GM21576 (cell line): ENCODE data around the gene ACBD3.
A peak's percentile ranks its signal among the peaks of the same experiment; 100 is the strongest.

Source experiments
- ATAC-seq: cut with Tn5 transposase; IDR thresholded peaks from one replicate; pipeline ENCODE4 v1.9.1; 2021; ENCODE audit warnings: mild to moderate bottlenecking, moderate library complexity; ENCODE audit not compliant: unreplicated experiment

The ACBD3 gene

DNA sequence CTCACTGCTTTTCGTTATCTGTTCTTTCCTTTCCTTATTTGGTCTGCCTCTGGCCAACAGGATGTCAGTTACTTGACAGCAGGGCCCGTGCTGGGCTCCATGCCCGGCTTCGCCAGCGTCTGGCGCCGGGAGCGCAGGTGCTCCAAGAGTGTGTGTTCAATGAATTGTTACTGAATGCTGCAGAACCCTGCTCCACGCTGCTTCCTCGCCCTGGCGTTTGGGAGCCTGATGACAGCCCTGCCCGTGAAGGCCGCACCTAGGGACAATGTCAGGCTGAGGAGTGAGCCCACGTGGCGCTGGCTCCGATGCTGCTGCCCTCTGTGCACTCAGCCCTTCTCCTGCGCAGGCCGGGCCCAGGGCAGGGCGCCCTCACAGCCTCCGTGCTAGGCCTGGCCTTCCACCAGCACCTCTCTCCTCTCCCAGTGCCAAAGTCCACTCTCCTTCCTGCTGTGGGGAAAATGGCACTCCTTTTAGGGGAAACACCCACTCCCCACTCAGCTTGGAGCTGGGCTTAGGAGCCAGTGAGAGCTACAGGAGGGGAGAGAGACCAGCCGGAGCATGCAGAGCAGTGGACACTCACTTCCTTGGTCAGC lies 51.4 kb downstream of the ACBD3 start:
- ATAC-seq = no peak

DNA sequence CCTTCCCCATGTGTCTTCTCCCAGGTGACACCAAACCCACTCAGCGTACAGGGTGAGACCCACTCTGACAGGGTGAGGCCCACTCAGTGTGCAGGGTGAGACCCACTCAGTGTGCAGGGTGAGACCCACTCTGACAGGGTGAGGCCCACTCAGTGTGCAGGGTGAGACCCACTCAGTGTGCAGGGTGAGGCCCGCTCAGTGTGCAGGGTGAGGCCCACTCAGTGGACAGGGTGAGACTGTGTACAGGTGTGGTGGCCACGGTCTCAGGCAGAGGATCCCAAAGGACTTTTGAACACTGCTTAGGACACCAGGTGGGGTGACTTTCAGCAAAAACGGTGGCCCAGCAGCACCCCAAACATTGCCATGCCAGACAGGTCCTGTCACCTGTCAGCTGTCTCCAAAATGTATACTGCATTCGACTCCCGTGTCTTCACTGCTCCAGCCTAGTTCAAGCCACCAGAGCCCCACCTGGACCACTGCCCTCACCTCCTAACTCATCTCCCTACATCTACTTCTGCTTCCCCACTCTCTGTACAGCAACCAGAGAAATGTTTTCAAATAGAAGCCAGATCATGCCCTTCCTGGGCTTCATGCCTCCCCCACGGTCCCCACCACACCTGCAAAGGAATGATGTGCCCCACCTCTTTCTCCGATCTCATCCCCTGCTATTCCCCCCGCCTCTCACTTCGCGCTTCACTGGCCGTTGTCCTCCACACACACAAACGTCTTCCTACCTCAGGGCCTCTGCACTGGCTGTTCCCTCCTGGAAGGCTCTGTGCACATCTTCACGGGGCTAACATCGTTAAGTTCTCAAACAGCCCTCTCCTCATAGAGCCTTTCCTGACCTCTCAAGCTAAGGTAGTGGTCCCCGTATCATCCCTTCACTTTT lies 52.1 kb downstream of the ACBD3 start:
- ATAC-seq = no peak

DNA sequence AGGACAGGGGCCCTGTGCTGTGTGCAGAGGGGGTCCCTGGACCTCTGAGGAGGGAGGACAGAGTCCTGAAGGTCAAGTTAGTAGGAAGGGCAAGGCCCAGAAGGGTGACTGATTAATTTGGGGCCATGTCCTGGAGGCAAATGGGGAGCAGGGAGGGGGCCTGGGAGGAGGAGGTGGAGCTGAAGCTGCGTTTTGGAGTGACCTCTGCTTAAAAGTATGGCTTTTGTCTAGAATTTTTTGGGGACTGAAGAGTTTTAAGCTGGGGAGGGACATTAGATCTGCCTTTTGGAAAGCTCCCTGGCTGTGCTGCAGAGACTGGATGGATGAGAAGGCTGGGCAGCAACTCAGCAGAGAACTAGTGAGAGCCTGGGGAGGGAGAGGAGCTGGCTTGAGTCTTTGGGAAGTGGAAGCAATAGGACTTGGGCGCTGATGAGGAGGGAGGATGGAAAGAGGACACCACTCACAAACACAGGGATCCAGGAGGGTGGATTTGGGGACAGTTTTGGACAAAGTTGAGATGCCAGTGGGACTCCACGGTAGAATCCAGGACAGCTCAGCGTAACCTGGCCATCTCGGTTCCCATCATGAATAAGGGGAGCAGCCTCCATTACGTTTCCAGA lies 52.9 kb downstream of the ACBD3 start:
- ATAC-seq = no peak

DNA sequence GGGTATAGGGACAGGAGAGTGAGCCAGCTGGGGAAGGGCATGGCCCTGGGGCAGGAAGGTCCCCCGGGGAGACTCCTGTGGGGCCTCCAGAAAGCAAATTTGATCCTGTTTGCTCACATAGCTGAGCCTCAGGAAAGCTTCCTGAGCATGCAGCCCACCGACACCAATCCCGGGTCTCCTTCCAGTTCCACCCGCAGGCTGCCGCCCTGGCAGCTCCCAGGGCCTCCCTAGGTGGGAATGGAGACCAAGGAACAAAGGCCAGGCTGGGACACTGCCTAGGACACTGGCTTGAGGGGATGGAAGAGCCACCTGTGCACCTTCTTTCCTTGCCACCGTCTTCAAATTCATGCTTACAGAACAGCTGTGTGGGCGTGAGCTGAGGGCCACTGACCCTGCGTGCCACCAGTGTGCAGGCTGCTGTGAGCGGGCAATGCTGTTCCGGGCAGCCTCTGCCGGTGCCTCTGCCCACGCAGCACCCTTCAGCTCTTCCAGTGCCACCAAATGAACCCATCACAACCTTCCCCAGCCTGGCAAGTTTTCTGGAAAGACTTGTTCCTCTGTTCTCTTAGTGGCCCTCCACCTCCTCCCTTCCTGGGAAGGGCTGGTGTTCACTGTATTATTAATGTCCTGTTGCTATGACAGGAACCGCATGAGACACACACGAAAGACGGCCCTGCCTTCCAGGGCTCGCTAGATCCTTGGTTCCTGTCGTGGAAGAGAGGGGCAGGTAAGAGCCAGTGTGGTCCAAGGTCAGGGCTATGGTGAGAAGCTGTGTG lies 53.6 kb downstream of the ACBD3 start:
- ATAC-seq = no peak

DNA sequence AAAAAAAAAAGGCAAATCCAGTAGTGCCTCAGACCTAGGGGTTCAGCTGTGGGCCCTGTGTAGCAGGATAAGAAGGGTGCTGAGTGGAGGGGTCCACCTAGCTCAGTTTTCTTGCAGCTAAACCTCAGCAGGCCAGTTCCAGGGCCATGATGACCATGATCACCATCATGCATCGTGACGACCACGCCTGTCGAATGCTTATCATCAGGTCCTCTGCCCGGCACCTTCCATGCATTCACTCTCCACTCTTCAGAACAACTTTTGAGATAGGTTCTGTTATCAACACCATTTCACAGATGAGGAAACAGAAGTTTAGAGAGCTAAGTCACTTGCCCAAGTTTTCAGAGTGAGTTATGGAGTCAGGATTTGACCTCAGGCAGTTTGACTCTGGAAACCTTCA lies 54.9 kb downstream of the ACBD3 start:
- ATAC-seq = no peak

DNA sequence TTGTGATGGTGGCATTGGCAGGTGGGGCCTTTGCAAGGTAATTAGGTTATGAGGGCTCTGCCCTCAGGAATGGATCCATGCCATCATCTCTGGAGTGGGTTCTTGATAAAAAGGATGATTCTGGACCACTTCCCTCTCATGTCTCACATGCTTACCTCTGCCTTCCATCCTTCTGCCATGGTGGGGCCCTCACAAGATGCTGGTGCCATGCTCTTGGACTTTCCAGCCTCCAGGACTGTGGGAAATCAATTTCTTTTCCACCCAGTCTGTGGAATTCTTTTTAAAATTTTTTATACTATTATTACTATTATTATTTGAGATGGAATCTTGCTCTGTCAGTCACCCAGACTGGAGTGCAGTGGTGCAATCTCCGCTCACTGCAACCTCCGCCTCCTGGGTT lies 57.3 kb downstream of the ACBD3 start:
- no peak for ATAC-seq

DNA sequence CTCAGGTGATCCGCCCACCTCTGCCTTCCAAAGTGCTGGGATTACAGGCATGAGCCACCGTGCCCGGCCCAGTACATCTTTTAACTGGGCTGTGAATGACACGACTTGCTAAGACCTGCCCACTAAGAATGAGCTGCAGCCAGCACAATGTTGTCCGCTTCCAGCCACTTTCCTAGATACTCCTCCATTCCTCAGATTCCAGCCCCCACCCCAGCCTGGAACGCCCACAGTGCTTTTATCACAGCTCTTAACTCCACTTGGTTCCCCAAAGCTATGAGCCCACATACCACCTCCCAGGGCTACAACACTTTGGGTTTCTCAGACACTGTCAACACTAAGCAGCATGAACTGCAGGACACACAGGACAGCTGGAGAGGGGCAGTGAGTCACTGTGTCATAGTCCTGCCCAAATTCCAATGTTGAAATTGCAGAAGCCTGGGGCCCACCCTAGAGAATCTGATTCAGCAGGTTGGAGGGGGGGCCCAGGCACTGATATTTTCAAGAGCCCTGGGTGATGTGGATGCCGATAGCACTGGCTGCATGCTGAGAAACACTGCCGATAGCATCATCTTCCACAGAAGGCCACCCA lies 58.0 kb downstream of the ACBD3 start:
- ATAC-seq = no peak

DNA sequence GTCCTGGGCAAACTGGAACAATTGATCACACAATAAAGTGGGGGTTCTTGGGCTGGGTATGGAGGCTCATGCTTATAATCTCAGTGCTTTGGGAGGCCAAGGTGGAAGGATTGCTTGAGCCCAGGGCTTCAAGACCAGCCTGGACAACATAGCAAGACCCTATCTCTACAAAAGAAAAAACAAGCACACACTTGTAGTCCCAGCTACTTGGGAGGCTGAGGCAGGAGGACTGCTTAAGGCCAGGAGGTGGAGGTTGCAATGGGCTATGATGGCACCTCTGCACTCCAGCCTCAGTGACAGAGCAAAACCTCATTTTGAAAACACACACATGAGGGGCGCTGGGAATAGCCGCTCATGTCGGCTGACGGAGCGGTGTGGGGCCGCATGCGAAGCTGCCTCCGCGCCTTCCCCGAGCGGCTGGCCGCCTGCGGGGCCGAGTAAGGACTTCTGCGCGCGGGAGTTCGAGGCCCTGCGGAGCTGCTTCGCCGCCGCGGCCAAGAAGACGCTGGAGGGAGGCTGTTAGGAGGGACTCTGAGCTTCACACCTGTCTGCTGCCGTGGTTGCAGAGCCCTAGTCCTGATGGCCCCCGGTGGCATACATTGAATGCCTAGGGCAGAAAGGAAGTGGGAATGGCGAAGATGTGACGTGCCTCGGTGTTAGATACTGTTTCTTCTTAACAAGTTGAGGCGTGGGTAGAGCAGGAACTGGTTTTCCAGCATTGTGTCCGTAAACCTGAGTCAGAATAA lies 59.5 kb downstream of the ACBD3 start:
- ATAC-seq = peak; percentile 5

DNA sequence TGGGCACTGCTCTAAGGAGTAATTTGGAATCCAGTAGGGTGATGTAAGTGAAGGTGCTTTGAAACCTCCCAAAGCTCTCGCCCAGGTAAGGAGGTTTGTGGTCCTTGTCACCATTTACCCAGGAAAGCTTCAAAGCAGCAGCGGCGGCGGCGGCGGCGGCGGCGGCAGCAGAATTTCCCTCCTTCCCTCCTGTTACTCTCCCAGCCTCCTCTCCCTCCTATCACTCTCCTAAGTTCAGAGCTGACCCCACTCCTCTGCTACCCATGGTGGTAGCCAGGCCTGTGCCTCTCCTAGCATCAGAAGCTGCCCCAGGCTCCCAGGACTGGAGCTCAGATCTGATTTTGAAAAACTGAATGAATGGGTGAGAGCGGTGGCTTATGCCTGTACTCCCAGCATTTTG lies 60.7 kb downstream of the ACBD3 start:
- no peak for ATAC-seq

DNA sequence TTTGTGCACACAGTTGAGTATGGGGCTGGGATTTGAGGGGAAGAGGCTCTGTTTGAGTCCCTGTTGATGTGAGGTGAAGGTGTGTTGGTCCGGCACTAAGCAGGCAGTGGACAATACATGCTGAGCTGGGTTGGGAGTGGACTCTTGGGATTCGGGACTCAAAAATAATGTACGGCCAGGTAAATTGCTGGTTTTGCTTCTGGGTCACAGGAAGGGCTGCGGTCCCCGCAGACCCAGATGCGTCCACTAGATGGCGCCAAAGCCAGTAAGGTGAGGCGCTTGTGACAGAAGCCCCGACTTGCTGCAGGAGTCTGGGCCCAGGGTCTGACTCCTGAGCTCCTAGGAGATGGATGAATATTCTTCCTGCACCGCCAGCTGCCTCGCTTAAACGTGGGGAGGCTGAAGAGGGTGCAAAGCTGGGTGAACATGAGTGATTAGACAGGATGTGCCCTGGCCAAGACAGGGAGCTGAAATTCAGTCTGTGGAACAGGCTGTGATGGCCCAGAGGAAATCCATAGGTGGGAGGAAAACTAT lies 61.4 kb downstream of the ACBD3 start:
- ATAC-seq = peak; percentile 25

DNA sequence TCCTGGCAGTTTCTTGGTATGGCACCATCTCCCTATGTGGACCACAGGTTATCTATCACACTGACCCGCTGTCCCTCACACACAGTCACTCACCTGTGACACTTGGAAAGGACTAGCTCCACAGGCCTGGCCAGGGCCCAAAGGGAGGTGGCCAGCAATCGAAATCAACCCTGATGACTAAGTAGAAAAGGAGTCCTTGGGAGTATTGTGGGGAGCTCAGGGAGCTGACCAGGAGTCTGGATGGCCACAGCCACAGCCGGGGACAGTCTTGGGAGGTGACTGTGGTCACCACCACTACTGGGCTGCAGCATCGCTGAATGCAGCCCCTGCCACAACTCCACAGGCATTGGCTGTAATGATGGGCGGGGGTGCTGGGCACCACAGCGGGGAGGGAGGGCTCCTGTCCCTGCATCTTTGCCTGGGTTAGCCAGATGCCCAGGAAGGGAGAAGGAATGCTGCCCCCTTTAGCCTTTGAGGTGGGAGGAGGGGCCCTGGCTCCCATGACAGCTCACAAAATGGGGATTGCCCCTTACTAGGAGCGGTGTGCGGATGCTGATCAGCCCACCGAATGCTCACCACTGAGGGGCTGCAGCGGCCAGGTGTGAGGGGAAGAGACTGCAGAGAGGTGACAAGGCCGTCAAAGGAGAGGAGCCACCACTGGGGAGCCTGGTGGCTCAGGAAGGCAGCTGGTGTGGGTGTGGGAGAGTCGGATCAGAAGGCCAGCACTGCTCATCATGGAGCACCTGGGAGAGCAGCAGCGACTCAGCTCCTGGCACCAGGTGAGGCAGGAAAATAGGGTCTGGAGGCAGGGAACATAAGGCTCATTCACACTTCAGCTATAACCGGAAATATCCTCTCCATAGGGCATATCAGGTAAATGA lies 62.7 kb downstream of the ACBD3 start:
- no peak for ATAC-seq

DNA sequence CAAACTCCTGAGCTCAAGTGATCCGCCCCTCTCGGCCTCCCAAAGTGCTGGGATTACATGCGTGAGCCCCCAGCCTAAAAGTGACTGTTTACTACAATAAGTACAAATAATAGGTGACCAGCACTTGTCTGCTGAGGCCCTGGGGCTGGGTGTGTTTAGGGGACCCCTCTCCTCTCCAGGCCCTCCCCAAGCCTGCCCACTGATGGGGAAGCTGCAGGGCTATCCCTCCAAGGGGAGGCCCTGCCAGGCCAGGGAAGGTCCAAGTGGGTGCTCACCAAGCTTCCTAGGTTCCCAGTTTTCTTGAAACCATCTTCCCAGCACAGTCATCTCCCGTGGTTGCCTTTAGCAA lies 63.4 kb downstream of the ACBD3 start:
- no peak for ATAC-seq

DNA sequence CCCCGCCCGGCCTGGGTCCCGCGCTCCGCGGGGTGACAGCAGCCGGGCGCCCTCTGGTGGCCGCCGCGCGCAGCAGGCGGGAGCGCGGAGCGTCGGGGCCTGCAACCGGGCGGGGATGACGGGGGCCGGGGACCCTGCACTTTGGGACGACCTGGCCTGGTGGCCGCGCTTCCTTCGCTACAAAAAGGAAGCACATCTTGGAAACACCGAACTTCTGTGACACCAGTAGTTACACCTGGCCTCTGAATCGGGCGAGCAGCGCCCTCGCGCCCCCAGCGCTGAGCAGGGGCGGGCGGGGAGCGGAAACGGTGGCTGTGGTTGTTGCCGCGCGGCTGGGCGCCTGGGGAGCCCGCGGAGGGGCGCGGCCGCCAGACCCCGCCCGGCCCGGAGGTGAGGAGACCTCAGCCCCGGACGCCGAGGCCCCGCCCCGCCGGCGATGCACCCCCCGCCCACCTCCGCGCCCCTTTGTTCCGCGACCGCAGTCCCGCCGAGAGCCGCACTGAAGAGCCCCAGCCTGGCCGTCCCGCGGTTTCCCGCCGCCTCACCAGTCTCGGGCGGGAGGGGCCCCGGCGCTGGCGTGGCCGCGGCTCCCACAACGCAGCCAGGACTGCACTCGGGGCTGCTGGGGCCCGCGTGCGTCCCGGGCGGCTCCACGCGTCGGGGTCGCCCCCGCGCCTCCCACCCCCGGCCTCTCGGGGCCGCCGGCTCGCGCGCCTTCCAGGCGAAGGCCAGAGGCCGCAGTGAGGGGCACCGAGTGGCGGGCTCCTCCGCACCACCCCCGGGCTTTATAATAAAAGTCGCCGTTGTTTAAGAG lies 64.7 kb downstream of the ACBD3 start:
- peak; percentile 51 for ATAC-seq

DNA sequence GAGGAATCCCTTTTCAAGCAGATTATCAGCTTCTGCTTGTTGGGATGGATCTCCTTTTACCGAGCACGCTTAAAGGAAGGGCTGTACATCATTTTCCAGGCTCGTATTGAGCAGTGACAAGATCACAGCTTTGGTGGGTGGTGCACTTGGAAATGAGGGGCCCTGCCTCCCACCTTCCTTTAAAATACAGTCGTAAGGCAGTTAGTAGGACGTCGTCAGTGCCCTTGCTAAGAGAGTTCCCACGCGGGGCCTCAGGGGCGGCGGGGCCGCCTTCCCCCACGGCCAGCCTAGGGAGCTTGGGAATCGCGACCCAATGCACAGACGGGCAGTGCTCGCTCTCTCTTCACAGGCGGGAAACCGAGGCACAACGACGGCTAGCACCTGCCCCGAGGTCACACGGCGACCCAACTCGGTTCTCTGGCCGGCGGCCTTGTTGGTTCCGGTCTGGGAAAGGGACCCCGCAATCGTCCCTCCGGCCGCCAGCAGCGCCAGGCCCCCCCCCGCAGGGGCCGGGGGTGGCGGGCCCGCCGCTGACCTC lies 65.4 kb downstream of the ACBD3 start:
- no peak for ATAC-seq

DNA sequence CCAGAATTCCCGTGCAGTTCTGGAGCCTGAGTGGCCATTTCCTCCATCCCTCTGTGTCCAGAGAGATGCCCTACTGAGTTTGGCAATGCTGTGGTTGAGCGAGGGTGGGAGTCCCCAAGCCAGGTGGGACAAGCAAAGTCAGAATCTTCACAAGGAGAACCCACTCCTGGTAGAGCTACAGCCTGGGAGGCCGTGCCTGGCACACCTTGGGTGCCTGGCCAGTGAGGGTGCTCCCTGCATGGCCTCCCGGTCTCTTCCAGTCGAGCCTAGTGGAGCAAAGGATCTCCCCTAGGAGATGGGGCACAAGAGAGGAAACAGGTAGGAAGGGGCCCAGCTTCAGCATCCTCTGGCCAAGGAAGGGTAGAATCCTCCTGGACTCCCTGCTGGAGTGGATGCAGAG lies 66.1 kb downstream of the ACBD3 start:
- ATAC-seq = no peak

DNA sequence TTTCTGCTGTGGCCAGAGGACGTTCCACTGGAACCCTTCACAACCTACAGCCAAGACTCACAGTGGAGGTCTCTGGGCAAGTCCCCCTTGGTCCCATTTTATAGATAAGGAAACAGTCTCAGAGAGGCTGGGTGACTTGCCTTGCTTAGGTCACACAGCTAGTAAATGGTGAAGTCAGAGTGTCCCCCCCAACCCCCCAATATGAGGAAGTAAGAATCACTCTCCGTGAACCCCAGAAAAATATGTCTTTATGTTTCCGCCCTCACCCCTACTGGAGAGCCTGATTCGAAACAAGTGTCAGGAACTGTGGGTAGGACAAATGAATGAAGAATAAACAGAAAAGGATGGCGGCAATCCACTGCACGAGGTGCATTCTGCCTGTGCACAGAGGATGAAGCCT lies 67.4 kb downstream of the ACBD3 start:
- no peak for ATAC-seq

DNA sequence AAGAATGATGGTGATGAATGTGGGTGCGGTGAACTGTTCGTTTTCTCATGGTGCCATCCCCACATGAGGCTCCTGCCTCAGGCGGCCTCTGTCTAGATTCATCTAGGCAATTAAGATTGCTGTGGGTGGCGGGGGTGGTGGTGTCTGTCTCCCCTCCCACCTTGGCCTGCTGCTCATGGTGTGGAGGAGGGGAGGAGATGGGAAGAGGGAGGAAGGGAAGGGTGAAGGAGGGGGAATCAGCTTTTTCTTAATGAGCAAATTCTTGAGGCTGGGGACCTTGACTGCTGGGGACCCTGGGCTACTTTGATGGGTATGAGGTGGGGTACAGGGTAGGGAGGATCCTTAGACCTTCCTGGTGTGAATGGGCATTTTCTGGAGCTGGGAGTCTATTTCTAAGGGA lies 68.2 kb downstream of the ACBD3 start:
- ATAC-seq = no peak

DNA sequence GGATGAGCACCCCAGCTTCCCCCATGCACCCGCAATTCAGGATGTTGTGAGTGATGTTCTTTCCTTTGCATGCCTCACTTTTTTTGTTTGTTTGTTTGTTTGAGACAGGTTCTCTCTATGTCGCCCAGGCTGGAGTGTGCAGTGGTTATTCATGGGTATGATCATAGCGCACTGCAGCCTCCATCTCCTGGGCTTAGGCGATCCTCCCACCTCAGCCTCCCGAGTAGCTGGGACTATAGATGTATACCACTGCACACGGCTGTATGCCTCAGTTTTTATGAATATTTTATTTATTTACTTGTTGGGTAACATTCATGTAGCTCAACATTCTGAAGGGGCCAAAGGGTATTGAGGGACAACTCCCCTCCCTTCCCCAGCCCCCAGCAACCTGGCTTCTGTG lies 69.2 kb downstream of the ACBD3 start:
- ATAC-seq = no peak
